ENCODE results near the gene PTPRN2.

Gene PTPRN2

GRCh38 chr7:157555944-157556641 lies 1031.5 kb downstream of the PTPRN2 start:
- TF ChIP-seq, protein P1, sequence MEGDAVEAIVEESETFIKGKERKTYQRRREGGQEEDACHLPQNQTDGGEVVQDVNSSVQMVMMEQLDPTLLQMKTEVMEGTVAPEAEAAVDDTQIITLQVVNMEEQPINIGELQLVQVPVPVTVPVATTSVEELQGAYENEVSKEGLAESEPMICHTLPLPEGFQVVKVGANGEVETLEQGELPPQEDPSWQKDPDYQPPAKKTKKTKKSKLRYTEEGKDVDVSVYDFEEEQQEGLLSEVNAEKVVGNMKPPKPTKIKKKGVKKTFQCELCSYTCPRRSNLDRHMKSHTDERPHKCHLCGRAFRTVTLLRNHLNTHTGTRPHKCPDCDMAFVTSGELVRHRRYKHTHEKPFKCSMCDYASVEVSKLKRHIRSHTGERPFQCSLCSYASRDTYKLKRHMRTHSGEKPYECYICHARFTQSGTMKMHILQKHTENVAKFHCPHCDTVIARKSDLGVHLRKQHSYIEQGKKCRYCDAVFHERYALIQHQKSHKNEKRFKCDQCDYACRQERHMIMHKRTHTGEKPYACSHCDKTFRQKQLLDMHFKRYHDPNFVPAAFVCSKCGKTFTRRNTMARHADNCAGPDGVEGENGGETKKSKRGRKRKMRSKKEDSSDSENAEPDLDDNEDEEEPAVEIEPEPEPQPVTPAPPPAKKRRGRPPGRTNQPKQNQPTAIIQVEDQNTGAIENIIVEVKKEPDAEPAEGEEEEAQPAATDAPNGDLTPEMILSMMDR (IDR thresholded peaks at IDR 0.05; ENCODE audit: control insufficient read depth, extremely low read depth, insufficient read depth): no peak
- DNase-seq (ENCODE audit: low read depth): no peak
- H3K4me3 ChIP-seq (ENCODE audit: low read depth, low read length): no peak overlapping the region

- no peak for DNase-seq (ENCODE audit: low read depth)
- TF ChIP-seq, protein P1 (IDR thresholded peaks at IDR 0.05; ENCODE audit: control insufficient read depth, extremely low read depth, insufficient read depth): no peak
- H3K4me3 ChIP-seq (ENCODE audit: low read depth, low read length): no peak overlapping the region
Measured at GRCh38 chr7:157555313-157555712, 1032.3 kb downstream of the PTPRN2 start.

DNA sequence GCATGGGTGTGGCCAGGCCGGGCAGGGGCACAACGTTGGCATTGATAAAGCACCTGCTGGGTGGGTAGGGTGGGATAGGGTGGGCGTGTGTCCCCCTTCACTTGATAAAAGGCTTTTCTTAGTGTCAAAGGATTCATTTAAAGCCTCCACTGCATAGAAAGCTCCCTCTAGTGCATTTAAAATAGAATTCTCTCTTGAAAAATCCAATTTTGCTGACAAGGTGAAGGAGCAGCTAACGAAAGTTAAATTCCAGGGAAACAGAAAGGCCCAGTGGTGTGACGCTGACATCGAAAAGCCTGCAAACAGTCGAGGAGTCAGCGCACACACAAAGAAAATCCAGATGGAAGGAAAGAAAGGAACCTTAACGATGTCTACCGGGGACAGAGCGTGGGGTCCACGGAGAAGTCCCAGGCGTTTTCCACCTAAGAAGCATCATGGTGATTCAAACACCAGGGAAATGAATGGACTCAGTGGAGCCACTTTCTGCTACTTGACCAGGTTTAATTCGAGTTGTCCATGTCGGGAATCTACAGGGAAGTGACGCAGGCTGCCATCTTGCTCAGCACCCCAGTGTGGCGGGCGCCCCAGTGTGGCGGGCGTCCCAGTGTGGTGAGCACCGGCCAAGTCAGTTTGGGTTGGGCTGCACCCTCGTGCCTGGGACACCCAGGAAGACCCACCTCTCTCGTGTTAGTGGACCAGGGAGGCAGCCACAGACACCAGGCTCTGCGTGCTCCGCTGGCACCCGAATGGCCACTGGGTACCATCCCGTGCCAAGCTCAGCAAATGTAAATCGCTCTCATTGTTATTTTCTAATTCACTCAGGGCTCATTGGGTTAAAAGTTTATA lies 1033.0 kb downstream of the PTPRN2 start:
- TF ChIP-seq, protein P1 (IDR thresholded peaks at IDR 0.05; ENCODE audit: control insufficient read depth, extremely low read depth, insufficient read depth): no peak
- no peak overlapping the region for H3K4me3 ChIP-seq (ENCODE audit: low read depth, low read length)
- DNase-seq (ENCODE audit: low read depth): no peak

GRCh38 chr7:157553256-157553655 lies 1034.4 kb downstream of the PTPRN2 start:
- DNase-seq (ENCODE audit: low read depth): no peak
- H3K4me3 ChIP-seq (ENCODE audit: low read depth, low read length): no peak overlapping the region
- TF ChIP-seq, protein P1 (IDR thresholded peaks at IDR 0.05; ENCODE audit: control insufficient read depth, extremely low read depth, insufficient read depth): no peak

DNA sequence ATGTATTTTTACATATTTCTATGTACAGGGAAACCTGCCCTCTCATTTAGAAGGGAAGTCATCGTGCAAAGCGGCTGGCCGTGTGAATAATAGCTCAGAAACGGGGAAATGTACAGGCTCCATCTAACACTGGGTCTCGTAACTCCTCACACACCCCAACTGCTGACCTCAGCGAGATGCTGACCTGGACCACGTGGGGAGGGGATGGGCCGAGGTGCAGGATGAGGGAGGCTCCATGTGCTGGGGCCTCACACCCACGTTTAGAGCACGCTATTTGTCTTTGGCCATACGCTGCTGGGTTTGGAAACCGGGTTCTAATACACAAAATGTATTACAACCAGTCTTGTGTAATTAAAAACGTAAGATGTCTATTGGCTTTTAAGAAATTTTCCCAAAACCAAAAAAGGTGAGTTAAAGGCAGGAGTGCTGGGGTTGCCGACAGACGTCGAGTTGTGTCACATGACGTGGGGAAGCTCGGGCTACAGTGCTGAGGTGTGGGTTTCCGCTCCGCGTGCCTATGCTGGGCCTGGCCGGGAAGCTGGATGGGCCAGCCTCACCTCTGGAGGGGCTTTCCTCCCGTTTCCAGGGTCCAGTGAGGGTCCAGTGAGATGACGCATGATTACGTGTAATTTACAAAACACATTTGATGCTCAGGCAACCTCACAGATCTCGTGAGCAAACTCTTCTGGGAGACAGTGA lies 1035.2 kb downstream of the PTPRN2 start:
- no peak overlapping the region for H3K4me3 ChIP-seq (ENCODE audit: low read depth, low read length)
- TF ChIP-seq, protein P1 (IDR thresholded peaks at IDR 0.05; ENCODE audit: control insufficient read depth, extremely low read depth, insufficient read depth): no peak
- no peak for DNase-seq (ENCODE audit: low read depth)

GRCh38 chr7:157551325-157552070 lies 1036.1 kb downstream of the PTPRN2 start:
- TF ChIP-seq, protein P1 (IDR thresholded peaks at IDR 0.05; ENCODE audit: control insufficient read depth, extremely low read depth, insufficient read depth): no peak
- DNase-seq (ENCODE audit: low read depth): no peak

More at GRCh38 chr7:157551325-157552070, 1036.1 kb downstream of the PTPRN2 start:
- no peak overlapping the region for H3K4me3 ChIP-seq (ENCODE audit: low read depth, low read length)

Measured in LNCaP clone FGC (cell line).